H1 (cell line): ENCODE measurements around the gene TAS1R1. TPM values are rescaled to one million over a fixed set of nuclear protein-coding genes. Genes with fewer than 3 reads are reported as not detected.

Experiments
- E2F6 ChIP-seq: IDR thresholded peaks from 2 replicates; pipeline ENCODE4 v1.6.1; 2012; ENCODE audit warnings: inconsistent platforms
- POLR2AphosphoS5 ChIP-seq: IDR thresholded peaks from 2 replicates; pipeline ENCODE4 v1.6.1; 2011; ENCODE audit warnings: low read depth, low read length
- POU5F1 ChIP-seq: IDR thresholded peaks from 2 replicates; pipeline ENCODE4 v1.6.1; 2011; ENCODE audit warnings: low read depth, mild to moderate bottlenecking, low read length, moderate library complexity
- RXRA ChIP-seq: IDR thresholded peaks from 2 replicates; pipeline ENCODE4 v1.6.1; 2011; ENCODE audit warnings: low read depth, mild to moderate bottlenecking, low read length, moderate library complexity; ENCODE audit not compliant: insufficient read depth
- SIX5 ChIP-seq: IDR thresholded peaks from 2 replicates; pipeline ENCODE4 v1.6.1; 2011; ENCODE audit warnings: mild to moderate bottlenecking, low read depth, low read length
- SRF ChIP-seq: IDR thresholded peaks from 2 replicates; pipeline ENCODE4 v1.6.1; 2011; ENCODE audit warnings: mild to moderate bottlenecking, low read depth, low read length, moderate library complexity
- polyA plus RNA-seq, 7 experiments: library from polyadenylated mRNA; depleted of rRNA in 3 of 7; stranded (reverse) in 5 of 7; unstranded in 2 of 7; fragments of >200 nt in 5 of 7; fragments of 200-250 nt in 2 of 7; gene quantifications; 1 replicate in 5 of 7; 2 replicates in 1 of 7; 4 replicates in 1 of 7; pipeline versions ENCODE4 v1.2.1 to v1.2.3, GENCODE V29; 2011 to 2013; ENCODE audit warnings: missing spikeins in 2 of 7, mixed read lengths in 2 of 7
- total RNA-seq: library from RNA; stranded (reverse); fragmentation: NEBNext Ultra II Directional; extraction: Animal tissue kit (Norgen Biotek cat#: 25700); gene quantifications from 2 replicates; pipeline ENCODE4 v1.2.1, GENCODE V29; 2021
- TF ChIP-seq, protein P1 (sequence below): fragments of 300-600 bp; sonication (generic); IDR thresholded peaks from 2 replicates; pipeline ENCODE4 v1.7.1; 2012; ENCODE audit warnings: low read length, moderate library complexity, mild to moderate bottlenecking, inconsistent platforms; ENCODE audit not compliant: insufficient replicate concordance
- TF ChIP-seq, protein P2 (sequence below), 3 experiments: IDR thresholded peaks; 1 replicate in 2 of 3; 2 replicates in 1 of 3; pipeline versions ENCODE4 v1.5.1 to v1.6.1; 2011; ENCODE audit warnings: low read length in 3 of 3, mild to moderate bottlenecking in 3 of 3, inconsistent platforms in 2 of 3, low read depth in 1 of 3, moderate library complexity in 1 of 3; ENCODE audit not compliant: insufficient read depth in 1 of 3; ENCODE audit errors: control extremely low read depth in 1 of 3

TAS1R1 gene
- total and polyA plus RNA-seq, 2 of the 8 experiments (the other 6 are each of a cell fraction or from before 2014, with no cell fraction given) = 0.26 TPM; not detected in 1

- TF ChIP-seq, protein P1, sequence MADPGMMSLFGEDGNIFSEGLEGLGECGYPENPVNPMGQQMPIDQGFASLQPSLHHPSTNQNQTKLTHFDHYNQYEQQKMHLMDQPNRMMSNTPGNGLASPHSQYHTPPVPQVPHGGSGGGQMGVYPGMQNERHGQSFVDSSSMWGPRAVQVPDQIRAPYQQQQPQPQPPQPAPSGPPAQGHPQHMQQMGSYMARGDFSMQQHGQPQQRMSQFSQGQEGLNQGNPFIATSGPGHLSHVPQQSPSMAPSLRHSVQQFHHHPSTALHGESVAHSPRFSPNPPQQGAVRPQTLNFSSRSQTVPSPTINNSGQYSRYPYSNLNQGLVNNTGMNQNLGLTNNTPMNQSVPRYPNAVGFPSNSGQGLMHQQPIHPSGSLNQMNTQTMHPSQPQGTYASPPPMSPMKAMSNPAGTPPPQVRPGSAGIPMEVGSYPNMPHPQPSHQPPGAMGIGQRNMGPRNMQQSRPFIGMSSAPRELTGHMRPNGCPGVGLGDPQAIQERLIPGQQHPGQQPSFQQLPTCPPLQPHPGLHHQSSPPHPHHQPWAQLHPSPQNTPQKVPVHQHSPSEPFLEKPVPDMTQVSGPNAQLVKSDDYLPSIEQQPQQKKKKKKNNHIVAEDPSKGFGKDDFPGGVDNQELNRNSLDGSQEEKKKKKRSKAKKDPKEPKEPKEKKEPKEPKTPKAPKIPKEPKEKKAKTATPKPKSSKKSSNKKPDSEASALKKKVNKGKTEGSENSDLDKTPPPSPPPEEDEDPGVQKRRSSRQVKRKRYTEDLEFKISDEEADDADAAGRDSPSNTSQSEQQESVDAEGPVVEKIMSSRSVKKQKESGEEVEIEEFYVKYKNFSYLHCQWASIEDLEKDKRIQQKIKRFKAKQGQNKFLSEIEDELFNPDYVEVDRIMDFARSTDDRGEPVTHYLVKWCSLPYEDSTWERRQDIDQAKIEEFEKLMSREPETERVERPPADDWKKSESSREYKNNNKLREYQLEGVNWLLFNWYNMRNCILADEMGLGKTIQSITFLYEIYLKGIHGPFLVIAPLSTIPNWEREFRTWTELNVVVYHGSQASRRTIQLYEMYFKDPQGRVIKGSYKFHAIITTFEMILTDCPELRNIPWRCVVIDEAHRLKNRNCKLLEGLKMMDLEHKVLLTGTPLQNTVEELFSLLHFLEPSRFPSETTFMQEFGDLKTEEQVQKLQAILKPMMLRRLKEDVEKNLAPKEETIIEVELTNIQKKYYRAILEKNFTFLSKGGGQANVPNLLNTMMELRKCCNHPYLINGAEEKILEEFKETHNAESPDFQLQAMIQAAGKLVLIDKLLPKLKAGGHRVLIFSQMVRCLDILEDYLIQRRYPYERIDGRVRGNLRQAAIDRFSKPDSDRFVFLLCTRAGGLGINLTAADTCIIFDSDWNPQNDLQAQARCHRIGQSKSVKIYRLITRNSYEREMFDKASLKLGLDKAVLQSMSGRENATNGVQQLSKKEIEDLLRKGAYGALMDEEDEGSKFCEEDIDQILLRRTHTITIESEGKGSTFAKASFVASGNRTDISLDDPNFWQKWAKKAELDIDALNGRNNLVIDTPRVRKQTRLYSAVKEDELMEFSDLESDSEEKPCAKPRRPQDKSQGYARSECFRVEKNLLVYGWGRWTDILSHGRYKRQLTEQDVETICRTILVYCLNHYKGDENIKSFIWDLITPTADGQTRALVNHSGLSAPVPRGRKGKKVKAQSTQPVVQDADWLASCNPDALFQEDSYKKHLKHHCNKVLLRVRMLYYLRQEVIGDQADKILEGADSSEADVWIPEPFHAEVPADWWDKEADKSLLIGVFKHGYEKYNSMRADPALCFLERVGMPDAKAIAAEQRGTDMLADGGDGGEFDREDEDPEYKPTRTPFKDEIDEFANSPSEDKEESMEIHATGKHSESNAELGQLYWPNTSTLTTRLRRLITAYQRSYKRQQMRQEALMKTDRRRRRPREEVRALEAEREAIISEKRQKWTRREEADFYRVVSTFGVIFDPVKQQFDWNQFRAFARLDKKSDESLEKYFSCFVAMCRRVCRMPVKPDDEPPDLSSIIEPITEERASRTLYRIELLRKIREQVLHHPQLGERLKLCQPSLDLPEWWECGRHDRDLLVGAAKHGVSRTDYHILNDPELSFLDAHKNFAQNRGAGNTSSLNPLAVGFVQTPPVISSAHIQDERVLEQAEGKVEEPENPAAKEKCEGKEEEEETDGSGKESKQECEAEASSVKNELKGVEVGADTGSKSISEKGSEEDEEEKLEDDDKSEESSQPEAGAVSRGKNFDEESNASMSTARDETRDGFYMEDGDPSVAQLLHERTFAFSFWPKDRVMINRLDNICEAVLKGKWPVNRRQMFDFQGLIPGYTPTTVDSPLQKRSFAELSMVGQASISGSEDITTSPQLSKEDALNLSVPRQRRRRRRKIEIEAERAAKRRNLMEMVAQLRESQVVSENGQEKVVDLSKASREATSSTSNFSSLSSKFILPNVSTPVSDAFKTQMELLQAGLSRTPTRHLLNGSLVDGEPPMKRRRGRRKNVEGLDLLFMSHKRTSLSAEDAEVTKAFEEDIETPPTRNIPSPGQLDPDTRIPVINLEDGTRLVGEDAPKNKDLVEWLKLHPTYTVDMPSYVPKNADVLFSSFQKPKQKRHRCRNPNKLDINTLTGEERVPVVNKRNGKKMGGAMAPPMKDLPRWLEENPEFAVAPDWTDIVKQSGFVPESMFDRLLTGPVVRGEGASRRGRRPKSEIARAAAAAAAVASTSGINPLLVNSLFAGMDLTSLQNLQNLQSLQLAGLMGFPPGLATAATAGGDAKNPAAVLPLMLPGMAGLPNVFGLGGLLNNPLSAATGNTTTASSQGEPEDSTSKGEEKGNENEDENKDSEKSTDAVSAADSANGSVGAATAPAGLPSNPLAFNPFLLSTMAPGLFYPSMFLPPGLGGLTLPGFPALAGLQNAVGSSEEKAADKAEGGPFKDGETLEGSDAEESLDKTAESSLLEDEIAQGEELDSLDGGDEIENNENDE = no peak
- TF ChIP-seq POLR2AphosphoS5 = no peak
- TF ChIP-seq, protein P2, sequence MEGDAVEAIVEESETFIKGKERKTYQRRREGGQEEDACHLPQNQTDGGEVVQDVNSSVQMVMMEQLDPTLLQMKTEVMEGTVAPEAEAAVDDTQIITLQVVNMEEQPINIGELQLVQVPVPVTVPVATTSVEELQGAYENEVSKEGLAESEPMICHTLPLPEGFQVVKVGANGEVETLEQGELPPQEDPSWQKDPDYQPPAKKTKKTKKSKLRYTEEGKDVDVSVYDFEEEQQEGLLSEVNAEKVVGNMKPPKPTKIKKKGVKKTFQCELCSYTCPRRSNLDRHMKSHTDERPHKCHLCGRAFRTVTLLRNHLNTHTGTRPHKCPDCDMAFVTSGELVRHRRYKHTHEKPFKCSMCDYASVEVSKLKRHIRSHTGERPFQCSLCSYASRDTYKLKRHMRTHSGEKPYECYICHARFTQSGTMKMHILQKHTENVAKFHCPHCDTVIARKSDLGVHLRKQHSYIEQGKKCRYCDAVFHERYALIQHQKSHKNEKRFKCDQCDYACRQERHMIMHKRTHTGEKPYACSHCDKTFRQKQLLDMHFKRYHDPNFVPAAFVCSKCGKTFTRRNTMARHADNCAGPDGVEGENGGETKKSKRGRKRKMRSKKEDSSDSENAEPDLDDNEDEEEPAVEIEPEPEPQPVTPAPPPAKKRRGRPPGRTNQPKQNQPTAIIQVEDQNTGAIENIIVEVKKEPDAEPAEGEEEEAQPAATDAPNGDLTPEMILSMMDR (IDR thresholded peaks at IDR 0.05; ENCODE audit: control extremely low read depth in 1 of 3, insufficient read depth in 1 of 3, low read depth in 1 of 3, low read length in 3 of 3) = no peak
- no peak for TF ChIP-seq SRF
- TF ChIP-seq SIX5 = no peak
- no peak for TF ChIP-seq E2F6
- no peak for TF ChIP-seq POU5F1
- no peak for TF ChIP-seq RXRA
Observed at GRCh38 chr1:6535214-6535613, 19.9 kb upstream of the TAS1R1 start (continued).
